GM04504 (cell line): ENCODE measurements around the gene MED16.
A peak's percentile ranks its signal among the peaks of the same experiment; 100 is the strongest.
"Not testable (repeated sequence)": the region's sequence is repeated elsewhere in the genome, so short reads cannot be mapped to it uniquely, and the experiment has no call there.

ENCODE experiments used
- DNase-seq: peaks from one replicate; pipeline ENCODE4 v3.0.0-alpha.2; 2012; ENCODE audit warnings: low read depth

The MED16 gene

DNA sequence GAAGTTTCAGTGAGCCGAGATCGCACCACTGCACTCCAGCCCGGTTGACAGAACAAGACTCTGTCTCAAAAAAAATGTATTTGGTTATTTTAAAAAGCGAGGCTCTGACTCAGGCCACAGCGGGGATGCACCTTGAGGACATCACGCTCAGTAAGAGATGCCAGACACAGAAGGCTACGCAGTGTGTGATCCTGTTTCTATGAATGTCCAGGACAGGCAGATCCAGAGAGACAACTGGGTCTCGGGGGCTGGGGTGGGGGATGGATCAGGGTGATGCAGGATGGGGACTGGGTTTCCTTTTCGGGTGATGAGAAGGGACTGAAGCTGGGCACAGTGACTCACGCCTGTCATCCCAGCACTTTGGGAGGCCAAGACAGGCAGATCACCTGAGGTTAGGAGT is 5.4 kb downstream of the MED16 start:
- no peak for DNase-seq

DNA sequence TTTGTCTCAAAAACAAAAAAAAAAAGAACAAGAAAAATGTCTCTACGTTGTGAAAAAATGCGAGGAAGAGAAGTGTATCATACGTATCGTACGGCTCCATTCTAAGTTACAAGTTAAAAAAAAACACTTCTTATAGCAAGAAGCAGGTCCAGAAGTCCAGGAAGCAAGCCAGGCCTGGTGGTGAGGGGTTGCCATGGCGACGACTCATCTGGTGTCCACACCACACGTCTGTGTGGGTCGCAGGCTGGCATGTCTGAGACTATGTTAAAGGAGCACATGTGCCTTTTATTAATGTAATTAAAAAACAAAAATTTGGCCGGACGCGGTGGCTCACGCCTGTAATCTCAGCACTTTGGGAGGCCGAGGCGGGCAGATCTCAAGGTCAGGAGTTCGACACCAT is 5.9 kb downstream of the MED16 start:
- no peak for DNase-seq

DNA sequence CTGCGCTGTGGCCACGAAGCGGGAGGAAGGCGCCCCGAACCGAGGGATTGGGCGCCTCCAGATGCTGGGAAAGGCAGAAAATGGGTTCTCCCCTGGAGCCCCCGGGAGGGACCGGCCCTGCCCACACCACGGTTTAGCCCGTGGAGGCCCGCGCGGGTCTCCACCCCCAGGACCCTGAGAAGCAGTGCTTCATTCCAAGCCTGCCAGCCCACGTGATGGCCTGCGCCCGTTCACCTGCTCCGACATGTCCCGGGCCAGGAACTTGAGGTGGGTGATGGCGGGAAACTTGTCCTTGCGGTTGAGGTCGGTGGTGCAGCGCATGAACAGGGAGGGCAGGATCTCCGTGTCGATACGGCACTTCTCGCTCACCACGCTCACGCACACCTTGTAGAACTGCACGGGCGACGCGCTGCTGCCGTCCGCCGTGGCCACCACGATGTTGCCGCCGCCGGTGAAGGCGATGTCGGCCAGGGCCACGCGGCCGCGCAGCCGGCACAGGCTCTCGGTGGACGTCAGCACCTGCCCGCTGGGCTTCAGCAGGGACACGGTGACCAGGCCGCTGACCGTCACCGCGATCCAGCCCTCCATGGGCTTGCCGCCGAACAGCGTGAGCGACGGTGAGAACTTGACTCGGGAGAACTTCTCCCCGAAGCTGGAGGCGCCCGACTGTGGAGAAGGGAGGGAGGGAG is 7.3 kb downstream of the MED16 start:
- no peak for DNase-seq

GRCh38 chr19:884420-885211 is 8.4 kb downstream of the MED16 start:
- DNase-seq = no peak

DNA sequence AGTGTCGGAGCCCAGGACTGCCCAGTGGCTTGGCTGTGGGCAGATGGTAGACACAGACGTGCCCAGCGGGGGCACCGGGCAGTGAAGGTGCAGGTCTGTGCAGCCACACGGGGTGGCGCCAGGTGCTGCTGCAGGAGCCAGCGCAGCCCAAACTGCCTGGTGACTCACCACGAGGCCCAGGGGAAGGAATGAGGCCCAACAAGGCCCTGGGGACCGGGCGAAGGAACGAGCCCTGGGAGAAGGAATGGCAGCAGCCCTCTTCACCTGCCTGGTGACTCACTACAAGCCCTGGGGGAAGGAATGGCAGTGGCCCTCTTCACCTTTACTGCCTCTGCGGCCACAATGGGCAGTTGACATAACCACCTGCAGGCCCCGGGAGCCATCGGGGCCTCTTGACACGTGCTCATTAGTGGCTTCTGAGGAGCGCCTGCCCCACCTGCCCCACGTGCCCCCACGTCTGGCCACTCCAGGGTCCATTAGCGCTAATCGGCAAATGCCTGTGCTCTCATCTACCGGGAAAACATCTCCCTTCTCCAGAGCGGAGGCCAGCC is 9.3 kb downstream of the MED16 start:
- DNase-seq = no peak

DNA sequence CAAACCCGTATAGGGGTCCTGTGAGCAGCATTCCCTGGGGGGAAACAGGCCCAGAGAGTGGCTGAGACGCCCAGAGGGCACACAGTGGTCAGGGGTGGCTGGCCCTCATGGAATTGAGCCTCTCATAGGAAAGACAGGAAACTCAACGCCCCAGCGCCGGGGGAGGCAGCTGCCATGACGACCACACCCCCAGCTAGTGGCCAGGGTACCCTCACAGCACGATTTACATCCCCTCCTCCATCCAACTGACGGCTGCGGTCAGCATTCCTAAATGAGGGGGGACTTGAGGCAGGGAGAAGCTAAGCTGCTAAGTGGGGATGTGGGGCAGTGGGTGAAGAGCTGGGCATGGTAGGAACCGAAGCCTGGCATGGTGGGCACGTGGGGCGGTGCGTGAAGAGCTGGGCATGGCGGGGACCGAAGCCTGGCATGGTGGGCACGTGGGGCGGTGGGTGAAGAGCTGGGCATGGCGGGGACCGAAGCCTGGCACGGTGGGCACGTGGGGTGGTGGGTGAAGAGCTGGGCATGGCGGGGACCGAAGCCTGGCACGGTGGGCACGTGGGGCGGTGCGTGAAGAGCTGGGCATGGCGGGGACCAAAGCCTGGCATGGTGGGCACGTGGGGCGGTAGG is 10.0 kb downstream of the MED16 start:
- DNase-seq = no peak

GRCh38 chr19:881385-882071 is 11.5 kb downstream of the MED16 start:
- no peak for DNase-seq

DNA sequence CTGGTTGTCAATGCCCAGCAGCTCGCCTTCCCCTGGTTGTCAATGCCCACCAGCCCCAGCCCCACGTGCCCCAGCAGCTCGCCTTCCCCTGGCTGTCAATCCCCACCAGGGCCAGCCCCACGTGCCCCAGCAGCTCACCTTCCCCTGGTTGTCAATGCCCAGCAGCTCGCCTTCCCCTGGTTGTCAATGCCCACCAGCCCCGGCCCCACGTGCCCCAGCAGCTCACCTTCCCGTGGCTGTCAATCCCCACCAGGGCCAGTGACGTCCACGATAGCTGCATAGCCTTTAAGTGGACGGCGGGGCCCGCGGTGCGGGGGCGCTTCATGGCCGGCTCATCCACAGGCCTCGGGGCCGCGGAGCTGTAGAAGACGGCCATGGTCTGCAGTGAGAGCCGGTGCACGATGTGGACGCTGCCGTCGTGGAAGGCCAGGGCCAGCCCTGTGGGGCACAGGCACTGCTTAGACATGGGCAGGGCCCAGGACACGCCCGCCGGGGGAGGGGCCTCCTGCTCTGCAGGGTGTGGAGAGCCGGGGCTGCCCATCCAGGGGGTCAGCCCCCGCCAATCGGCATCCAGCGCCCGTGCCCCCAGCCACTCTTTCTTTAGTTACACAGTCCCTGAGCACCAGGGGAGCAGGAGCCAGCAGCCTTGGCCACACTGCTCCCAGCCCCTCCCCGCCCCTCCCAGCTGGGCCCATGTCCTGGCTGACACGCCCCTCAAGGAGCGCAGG is 13.1 kb downstream of the MED16 start:
- DNase-seq = no peak

- DNase-seq = not testable (repeated sequence)
These were observed 14.0 kb downstream of the MED16 start for GRCh38 chr19:878751-879561.

DNA sequence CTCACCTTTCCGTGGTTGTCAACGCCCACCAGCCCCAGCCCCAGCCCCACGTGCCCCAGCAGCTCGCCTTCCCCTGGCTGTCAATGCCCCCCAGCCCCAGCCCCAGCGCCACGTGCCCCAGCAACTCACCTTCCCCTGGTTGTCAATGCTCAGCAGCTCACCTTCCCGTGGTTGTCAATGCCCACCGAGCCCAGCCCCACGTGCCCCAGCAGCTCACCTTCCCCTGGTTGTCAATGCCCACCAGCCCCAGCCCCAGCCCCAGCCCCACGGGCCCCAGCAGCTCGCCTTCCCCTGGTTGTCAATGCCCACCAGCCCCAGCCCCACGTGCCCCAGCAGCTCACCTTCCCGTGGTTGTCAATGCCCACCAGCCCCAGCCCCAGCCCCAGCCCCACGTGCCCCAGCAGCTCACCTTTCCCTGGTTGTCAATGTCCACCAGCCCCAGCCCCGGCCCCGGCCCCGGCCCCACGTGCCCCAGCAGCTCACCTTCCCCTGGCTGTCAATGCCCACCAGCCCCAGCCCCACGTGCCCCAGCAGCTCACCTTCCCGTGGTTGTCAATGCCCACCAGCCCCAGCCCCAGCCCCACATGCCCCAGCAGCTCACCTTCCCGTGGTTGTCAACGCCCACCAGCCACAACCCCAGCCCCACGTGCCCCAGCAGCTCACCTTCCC is 14.9 kb downstream of the MED16 start:
- DNase-seq = not testable (repeated sequence)

DNA sequence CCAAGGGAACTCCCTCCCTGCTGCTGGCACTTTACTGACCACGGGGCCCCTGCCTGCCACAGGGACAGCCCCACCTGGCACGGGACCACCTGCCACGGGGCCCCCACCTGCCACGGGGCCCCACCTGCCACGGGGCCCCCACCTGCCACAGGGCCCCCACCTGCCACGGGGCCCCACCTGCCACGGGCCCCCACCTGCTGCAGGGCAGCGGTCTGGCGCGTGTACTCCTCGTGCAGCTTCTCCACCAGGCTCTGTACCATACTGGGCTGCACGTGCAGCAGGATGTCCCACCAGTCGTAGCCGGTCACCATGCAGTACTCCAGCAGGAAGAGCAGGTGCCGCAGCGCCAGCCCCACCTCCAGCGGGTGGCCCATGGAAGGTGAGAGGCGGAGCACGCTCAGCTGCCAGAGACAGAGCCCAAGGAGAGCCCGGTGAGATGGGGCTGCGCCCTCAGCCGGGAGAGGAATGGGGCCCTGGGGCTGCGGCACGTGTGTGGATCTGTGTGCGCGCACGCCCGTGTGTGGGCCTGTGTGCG is 16.1 kb downstream of the MED16 start:
- no peak for DNase-seq

GRCh38 chr19:876089-876488 is 16.9 kb downstream of the MED16 start:
- no peak for DNase-seq

DNA sequence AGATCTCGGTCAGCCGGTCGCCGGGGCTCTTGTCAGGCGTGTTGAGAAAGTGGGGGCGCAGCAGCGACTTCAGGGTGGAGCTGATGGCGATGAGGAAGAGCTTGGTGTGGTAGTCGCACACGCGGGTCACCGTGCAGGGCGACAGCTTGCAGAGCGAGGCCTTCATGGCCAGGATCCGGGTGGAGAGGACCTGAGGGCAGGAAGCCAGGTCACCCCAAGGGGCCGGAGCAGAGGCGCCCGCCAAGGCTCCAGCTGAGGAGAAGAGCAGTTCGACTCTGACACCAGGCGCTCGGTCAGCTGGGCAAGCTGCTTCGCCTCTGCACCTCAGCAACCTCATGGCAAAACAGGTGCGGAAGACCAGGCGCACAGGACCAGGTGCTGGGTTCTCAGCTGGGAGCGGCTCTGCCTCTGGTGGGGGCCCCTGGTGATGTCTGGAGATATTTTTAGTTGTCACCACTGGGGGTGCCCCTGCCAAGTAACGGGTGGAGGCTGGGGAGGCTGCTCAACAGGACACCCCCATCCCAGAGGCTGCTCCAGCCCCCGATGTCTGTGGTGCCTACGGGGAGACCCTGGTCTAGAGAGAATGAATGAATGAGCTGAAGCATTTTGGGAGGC is 17.6 kb downstream of the MED16 start:
- no peak for DNase-seq

DNA sequence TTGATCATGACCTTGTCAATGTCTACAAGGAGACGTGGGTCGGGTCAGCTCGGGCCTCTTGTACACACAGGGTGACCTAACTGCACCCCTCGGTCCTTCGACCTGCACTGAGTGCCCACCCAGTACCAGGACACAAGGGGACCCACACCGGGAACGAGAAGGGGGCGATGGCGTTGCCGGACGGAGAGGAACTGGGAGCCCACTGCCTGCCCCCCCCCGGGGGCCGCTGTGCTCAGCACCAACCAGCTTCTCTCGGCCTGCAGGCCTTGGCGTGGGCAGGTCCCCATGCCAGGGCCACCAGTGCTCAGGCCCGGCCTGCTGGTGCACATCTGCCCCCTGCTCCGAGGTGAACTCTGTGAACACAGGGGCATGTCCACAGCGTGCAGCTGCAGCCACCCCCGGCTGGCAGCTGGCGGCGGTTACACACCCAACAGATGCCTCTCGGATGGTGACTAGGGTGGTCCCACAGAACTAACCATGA is 19.4 kb downstream of the MED16 start:
- no peak for DNase-seq

GRCh38 chr19:873084-873483 is 19.9 kb downstream of the MED16 start:
- DNase-seq = peak; percentile 68

- DNase-seq = peak; percentile 62
These were observed 20.6 kb downstream of the MED16 start for GRCh38 chr19:872266-872951.

GRCh38 chr19:871446-872265 is 21.3 kb downstream of the MED16 start:
- DNase-seq = no peak

DNA sequence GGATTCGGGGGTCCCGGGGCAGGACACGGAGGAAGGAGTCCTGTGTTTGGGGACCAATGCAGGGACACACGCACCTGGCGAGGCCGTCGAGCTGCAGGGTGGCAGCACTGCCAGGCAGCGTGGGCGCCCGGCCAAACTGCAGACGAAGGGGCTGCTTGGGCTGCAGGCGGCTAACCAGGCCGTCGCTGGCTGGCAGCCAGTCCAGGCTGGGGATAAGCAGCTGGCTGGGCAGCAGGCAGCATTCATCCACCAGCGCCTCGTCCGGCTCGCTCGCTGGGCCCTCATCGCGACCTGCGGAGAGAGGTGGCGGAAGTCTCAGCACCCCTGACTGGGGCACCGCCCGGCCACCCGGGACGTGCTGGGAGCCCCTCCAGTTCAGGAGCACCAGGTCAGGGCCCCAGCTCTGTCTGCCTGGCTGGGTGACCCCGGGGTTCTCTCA is 22.0 kb downstream of the MED16 start:
- DNase-seq = no peak
